Stimulated activated memory B cell treated with anti-CD40 and anti-IgM and Interleukin-4, amounts not matched to agents 10 μg/mL and 1 μg/mL and 100 μg/mL, for 72 hours (primary cell): ENCODE data around the gene ZEB1.

Source experiments
- ATAC-seq: fragments of 150-1000 bp; cut with Tn5 transposase; 2 replicates; pipeline ENCODE4 v1.10.0; 2021
- H3K27ac Mint-ChIP-seq: one replicate; pipeline ENCODE4 v1.8.0; 2022; ENCODE audit warnings: mild to moderate bottlenecking, mixed read lengths
- H3K27me3 Mint-ChIP-seq: one replicate; pipeline ENCODE4 v1.8.0; 2022; ENCODE audit warnings: mixed read lengths
- H3K36me3 Mint-ChIP-seq: one replicate; pipeline ENCODE4 v1.8.0; 2022; ENCODE audit warnings: mixed read lengths
- H3K4me1 Mint-ChIP-seq: one replicate; pipeline ENCODE4 v1.8.0; 2022; ENCODE audit warnings: mixed read lengths
- H3K4me3 Mint-ChIP-seq: one replicate; pipeline ENCODE4 v1.8.0; 2022; ENCODE audit warnings: mild to moderate bottlenecking, moderate library complexity, mixed read lengths
- H3K9me3 Mint-ChIP-seq: one replicate; pipeline ENCODE4 v1.8.0; 2022; ENCODE audit warnings: mixed read lengths

Gene ZEB1

DNA sequence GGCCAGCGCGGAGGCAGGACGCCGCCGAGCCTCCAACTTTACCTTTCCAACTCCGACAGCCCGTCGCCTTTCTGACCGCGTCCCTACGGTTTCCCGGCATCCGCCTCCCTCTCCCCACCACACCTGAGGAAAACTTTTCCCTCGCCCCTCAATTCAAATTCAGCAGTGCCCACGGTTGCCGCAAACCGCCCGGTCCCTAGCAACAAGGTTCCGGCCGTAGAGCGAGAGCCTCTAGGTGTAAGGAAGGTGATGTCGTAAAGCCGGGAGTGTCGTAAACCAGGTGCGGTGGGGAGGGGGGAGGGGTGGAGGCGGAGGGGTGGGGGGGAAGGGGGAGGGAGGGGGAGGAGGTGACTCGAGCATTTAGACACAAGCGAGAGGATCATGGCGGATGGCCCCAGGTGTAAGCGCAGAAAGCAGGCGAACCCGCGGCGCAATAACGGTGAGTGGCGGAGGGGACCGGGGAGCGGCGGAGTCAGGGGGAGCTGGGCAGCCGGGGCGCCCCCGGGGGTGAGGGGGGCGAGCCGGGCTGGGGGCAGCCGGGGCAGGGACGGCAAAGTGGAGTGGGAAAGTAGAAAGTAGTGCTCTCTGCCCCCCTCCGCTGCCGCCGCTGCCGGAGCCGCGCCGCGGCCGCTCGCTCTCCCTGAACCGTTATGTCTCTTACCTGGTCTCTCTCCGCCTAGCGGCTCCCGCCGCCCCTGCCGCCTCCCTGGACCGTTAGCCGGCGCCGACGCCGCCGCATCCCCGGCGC lies at the start of gene ZEB1:
Gene ZEB1 (plus strand): TSS at position 363 of the 748 bp plus-strand sequence. CDS start 19 bp downstream, at position 382.
- peak within 1 kb of the TSS; percentile 94 for H3K27ac Mint-ChIP-seq
- H3K27me3 Mint-ChIP-seq, result no peaks in the 10 kb centered on the region
- peak; percentile 85 for ATAC-seq
- H3K4me3 Mint-ChIP-seq, result peak within 1 kb of the TSS; percentile 93
- H3K9me3 Mint-ChIP-seq, result no peaks in the 10 kb centered on the region
- H3K36me3 Mint-ChIP-seq, result peaks cover 14% of the 10 kb centered on the region
- H3K4me1 Mint-ChIP-seq, result peaks cover 43% of the 10 kb centered on the region

DNA sequence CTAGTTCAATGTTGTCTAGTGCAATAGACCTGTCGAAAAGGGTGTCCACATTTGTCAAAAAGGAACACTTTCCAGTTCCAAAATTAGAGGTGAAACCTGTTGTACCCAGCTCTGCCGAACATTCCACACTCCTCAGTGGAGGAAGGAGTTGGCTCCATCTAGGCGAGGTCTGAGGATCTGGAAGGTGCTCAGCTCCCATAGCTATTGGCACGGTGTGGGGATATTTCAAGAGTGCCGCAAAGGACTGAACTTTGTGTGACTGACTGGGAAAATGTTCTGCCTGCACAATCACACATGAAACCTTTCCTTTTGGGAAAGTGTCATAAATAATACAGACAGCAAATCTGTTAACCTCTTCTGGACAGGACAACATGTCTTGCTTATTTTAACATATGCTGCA lies 48.1 kb upstream of the ZEB1 start:
- Mint-ChIP-seq H3K36me3 (no peaks in the 10 kb centered on the region), H3K27ac (no peak overlapping the region), H3K4me1 (no peaks in the 10 kb centered on the region), H3K27me3 (no peaks in the 10 kb centered on the region), H3K4me3 (no peak overlapping the region), H3K9me3 (no peaks in the 10 kb centered on the region)
- ATAC-seq, result no peak

DNA sequence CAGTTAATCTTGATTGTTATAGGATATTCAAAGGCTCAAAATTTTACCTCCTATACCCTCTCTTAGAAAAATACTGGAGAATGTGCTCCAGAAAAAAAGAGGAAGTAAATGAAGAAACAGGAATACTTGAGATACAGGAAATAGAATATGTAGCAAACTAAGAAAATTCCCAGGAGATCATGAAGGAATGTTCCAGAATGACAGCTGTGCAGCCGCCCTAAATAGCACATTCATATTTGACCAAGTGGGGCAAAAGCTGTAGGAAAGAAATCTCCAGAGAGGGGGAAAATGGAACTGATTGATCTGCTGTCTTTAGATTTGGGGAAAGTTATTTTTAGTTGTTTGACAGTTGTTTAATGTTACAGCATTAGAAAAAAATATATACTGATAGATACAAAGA lies 46.2 kb upstream of the ZEB1 start:
- Mint-ChIP-seq H3K27ac (no peak overlapping the region), H3K36me3 (no peaks in the 10 kb centered on the region), H3K27me3 (no peaks in the 10 kb centered on the region), H3K9me3 (no peaks in the 10 kb centered on the region), H3K4me1 (no peaks in the 10 kb centered on the region), H3K4me3 (no peak overlapping the region)
- ATAC-seq, result no peak

DNA sequence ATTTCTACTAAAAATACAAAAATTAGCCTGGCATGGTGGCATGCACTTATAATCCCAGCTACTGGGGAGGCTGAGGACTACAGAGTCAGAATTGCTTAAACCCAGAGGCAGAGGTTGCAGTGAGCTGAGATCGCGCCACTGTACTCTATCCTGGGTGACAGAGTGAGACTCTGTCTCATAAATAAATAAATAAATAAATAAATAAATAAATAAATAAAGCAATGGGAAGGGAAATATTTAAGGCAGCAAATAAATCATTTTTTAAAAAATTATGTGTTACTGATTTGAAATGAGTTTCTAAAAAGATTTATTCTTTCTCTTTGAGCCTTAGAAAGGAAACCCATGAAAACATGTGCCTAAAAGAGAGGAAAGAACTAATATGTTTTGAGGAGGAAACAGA lies 45.2 kb upstream of the ZEB1 start:
- Mint-ChIP-seq H3K27ac (no peak overlapping the region), H3K9me3 (no peaks in the 10 kb centered on the region), H3K4me1 (no peaks in the 10 kb centered on the region), H3K27me3 (no peaks in the 10 kb centered on the region), H3K4me3 (no peak overlapping the region), H3K36me3 (no peaks in the 10 kb centered on the region)
- ATAC-seq, result no peak

DNA sequence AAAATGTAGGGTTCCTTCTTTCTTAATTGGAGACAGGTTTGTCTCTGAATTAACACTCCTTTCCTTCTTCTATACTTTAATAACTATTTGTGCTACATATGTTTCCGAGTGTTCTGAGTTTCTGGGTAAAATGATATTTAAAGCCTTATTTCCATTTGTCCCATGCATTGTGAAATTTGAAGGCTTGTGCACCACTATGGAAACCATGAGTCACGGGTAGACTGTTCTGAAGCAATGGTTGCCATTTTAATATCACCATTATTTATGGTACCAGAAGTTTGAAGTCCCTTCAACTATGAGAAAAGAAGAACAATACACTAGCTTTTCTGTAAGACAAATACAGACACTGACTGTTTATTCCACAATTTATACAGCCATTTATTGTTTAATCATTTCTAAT lies 44.7 kb upstream of the ZEB1 start:
- Mint-ChIP-seq H3K27me3 (no peaks in the 10 kb centered on the region), H3K36me3 (no peaks in the 10 kb centered on the region), H3K4me3 (no peak overlapping the region), H3K9me3 (no peaks in the 10 kb centered on the region), H3K4me1 (no peaks in the 10 kb centered on the region), H3K27ac (no peak overlapping the region)
- ATAC-seq, result no peak

DNA sequence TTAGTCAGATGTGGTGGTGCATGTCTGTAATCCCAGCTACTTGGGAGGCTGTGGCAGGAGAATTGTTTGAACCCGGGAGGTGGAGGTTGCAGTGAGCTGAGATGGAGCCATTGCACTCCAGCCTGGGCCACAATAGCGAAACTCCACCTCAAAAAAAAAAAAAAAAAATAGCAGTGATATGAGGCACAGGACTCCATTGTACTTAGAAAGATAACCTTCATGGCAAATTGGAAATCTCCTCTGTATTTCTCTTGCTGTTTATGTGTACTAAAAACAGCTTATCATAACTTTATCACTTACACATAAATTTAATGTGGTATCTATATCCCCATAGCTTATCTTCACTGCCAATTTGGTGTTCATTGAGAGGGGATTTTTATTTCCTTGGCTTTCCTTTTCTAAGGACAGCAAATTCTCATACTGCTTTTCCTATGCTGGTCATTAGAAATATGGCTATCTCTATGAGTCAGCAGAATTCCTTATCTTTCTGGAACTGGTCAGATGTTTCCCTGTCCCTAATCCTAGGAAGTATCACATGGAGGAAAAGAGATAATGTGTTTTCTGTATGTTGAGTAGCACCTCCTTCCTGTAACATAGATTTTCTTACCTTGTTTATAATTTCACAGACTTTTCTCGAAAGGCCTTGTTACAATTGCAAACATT lies 40.6 kb upstream of the ZEB1 start:
- H3K9me3 Mint-ChIP-seq, result peaks cover 7% of the 10 kb centered on the region
- H3K36me3 Mint-ChIP-seq, result peaks cover 14% of the 10 kb centered on the region
- no peaks in the 10 kb centered on the region for H3K4me1 Mint-ChIP-seq
- no peak for ATAC-seq
- H3K4me3 Mint-ChIP-seq, result no peak overlapping the region
- no peak overlapping the region for H3K27ac Mint-ChIP-seq
- H3K27me3 Mint-ChIP-seq, result peaks cover 11% of the 10 kb centered on the region

DNA sequence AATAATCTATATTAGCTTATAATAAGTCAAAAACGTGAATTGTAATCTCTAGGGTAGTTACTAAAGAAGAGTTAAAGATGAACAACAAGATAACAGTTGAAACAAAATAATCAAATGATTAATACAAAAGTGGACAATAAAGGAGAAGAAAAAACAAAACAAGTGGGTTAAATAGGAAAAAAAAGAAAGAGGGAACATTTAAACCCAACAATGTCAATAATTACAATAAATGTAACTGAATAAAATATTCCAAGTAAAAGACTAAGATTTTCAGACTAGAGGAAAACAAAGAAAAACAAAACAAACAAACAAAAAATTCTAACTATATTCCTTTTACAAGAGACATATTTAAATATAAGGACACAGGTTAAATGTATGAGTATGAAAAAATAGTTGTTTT lies 38.0 kb upstream of the ZEB1 start:
- Mint-ChIP-seq H3K27ac (no peak overlapping the region), H3K4me3 (no peak overlapping the region), H3K36me3 (peaks cover 14% of the 10 kb centered on the region), H3K27me3 (peaks cover 11% of the 10 kb centered on the region), H3K9me3 (peaks cover 7% of the 10 kb centered on the region), H3K4me1 (no peaks in the 10 kb centered on the region)
- ATAC-seq, result no peak

DNA sequence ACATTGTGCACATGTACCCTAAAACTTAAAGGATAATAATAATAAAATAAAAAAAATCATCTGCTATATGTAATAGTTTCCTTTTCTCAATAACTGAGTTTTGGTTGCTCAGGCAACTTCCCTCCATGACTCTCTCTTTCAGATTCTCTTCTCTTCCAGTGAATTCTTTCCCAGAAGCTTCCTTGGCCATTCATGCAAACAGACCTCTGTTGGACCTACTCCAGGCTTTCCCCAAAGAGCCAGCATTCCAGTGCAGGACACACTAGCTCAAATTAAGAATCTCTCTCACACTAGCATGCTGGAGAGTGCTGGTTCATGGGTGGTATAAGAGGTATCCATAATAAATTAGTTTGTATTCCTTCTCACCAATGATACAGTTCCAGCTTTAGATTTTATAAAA lies 31.0 kb upstream of the ZEB1 start:
- no peak overlapping the region for H3K4me3 Mint-ChIP-seq
- H3K4me1 Mint-ChIP-seq, result no peaks in the 10 kb centered on the region
- ATAC-seq, result no peak
- H3K27me3 Mint-ChIP-seq, result no peaks in the 10 kb centered on the region
- H3K27ac Mint-ChIP-seq, result no peak overlapping the region
- H3K36me3 Mint-ChIP-seq, result peaks cover 5% of the 10 kb centered on the region
- H3K9me3 Mint-ChIP-seq, result no peaks in the 10 kb centered on the region

DNA sequence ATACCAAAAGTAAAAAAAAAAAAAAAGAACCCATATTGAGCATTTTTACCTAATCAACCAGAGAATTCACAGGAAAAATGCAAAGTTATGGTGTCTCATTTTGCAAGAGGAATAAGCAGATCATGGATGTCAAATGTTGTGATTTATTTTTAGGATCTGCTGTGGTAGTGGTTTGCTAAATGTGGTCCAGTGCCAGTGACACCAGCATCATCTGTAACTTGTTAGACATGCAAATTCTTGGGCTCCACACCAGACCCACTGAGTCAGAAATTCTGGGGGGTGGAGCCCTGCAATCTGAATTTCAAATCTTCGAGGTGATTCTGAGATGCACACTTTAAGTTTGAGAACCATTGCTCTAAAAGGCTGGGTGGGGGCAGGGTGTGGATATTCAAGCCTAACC lies 30.1 kb upstream of the ZEB1 start:
- Mint-ChIP-seq H3K4me1 (no peaks in the 10 kb centered on the region), H3K9me3 (no peaks in the 10 kb centered on the region), H3K4me3 (no peak overlapping the region), H3K27ac (no peak overlapping the region), H3K27me3 (no peaks in the 10 kb centered on the region), H3K36me3 (peaks cover 5% of the 10 kb centered on the region)
- ATAC-seq, result no peak

DNA sequence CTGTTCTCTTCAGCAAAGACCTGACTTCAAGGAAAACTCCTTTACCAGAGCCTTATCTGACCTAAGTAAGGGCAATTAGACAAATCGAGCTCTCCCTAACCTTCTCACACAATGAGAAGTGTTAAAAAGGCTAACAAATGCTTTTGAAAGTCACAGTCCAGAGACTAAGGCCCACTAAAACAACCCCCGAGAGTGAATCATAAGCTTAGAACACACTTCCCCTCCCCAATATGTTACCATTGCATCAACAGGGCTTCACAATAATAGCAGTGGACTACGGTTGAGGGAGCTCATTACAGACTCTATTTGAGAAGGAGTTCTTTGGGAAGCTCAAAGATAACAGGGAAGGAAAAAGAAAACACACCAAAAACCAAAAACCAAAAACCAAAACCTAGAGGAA lies 28.6 kb upstream of the ZEB1 start:
- peaks cover 5% of the 10 kb centered on the region for H3K36me3 Mint-ChIP-seq
- no peak overlapping the region for H3K27ac Mint-ChIP-seq
- no peaks in the 10 kb centered on the region for H3K9me3 Mint-ChIP-seq
- H3K4me1 Mint-ChIP-seq, result no peaks in the 10 kb centered on the region
- no peak for ATAC-seq
- H3K4me3 Mint-ChIP-seq, result no peak overlapping the region
- no peaks in the 10 kb centered on the region for H3K27me3 Mint-ChIP-seq

DNA sequence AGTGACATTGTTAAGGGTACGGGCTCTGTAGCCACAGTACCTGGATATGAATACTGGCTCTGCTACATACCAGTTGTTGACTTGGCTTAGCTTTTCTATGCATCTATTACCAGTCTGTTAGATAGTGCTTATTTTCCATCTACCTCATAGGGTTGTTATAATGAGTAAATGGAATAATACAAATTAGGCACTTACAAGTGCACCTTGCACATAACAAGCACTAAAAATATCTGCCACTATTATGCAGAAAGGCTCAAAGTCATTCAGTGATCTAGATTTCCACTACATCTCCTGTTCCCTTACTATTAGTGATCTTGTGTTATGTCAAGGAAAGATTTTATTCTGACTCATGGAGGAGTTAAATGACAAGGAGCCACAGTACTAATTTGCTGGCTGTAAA lies 27.9 kb upstream of the ZEB1 start:
- Mint-ChIP-seq H3K27me3 (no peaks in the 10 kb centered on the region), H3K9me3 (no peaks in the 10 kb centered on the region), H3K4me1 (no peaks in the 10 kb centered on the region), H3K4me3 (no peak overlapping the region), H3K36me3 (peaks cover 5% of the 10 kb centered on the region), H3K27ac (no peak overlapping the region)
- no peak for ATAC-seq

DNA sequence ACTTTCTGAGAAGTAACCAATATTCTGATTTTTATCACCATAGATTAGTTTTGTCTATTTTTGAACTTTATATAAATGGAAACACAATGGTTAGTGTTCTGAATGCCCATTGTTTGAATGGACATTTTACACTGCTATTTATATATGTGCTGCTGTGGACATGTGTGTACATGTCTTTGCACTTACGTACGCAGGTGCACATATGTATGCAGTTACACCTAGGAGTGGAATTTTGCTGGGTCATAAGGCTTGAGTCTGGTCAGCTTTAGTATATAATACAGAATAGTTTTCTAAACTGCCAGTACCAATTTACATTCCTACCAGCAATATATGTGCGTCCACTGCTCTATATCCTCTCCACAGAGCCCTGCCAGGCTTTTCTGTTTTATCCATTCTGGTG lies 24.5 kb upstream of the ZEB1 start:
- no peak for ATAC-seq
- Mint-ChIP-seq H3K27me3 (no peaks in the 10 kb centered on the region), H3K27ac (no peak overlapping the region), H3K4me1 (no peaks in the 10 kb centered on the region), H3K9me3 (no peaks in the 10 kb centered on the region), H3K4me3 (no peak overlapping the region), H3K36me3 (no peaks in the 10 kb centered on the region)

DNA sequence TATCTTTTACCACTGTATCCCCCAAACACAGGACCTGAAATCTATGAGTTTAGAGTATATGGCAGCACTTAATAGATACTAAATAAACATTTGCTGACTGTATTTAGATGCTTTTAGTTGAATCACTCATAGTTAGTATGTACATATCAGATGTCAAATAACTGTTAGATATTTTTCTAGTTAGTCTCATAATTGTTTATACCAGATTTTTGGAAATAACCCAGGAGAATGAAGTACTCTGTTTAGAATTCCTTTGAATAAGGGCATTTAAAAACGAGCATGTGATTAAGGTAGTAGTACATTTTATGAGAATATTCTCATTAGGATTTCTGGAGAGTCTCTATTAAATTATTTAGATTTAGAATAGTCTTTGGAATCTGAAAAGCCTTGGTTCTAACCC lies 22.3 kb upstream of the ZEB1 start:
- H3K9me3 Mint-ChIP-seq, result no peaks in the 10 kb centered on the region
- no peaks in the 10 kb centered on the region for H3K27me3 Mint-ChIP-seq
- no peak overlapping the region for H3K27ac Mint-ChIP-seq
- H3K36me3 Mint-ChIP-seq, result no peaks in the 10 kb centered on the region
- no peaks in the 10 kb centered on the region for H3K4me1 Mint-ChIP-seq
- ATAC-seq, result no peak
- H3K4me3 Mint-ChIP-seq, result no peak overlapping the region

DNA sequence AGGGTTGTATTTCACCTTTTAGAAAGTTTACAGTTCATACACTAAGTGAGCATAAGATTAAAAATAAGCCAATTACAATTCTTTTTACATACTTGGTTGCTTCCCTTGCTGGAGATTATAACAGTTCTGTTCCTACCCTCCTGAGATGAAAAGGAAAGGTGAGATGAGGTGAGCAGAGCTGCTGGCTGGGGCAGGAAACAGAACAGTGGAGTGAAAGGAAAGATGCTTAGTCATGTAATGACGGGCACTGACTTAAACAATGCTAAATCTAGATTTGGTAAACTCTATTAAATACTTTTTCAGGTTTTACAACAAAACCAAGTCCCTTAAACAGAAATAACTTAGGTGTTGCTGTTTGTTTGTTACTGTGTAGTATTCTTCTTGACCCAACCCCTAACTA lies 19.9 kb upstream of the ZEB1 start:
- ATAC-seq, result no peak
- H3K4me1 Mint-ChIP-seq, result no peaks in the 10 kb centered on the region
- H3K4me3 Mint-ChIP-seq, result no peak overlapping the region
- H3K36me3 Mint-ChIP-seq, result no peaks in the 10 kb centered on the region
- no peaks in the 10 kb centered on the region for H3K27me3 Mint-ChIP-seq
- H3K27ac Mint-ChIP-seq, result no peak overlapping the region
- no peaks in the 10 kb centered on the region for H3K9me3 Mint-ChIP-seq

DNA sequence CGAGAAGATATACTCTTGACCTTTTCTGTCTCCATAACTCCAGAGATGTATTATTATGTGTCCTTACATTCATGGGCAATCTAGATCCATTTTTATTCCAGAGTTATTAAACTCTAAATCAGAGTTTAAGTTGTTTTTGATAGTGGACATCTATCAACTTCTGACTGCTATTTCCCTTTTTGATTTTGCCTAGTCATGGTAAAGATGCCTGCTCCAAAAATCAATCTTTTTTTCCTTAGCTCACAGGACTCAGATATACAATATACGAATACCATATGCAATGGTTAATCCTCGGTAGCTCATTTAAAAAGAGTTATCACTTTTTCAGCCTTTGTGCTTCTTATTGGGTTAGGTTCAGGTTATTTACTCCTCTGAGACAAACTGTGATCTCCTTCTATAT lies 15.8 kb upstream of the ZEB1 start:
- Mint-ChIP-seq H3K27me3 (no peaks in the 10 kb centered on the region), H3K4me1 (no peaks in the 10 kb centered on the region), H3K9me3 (no peaks in the 10 kb centered on the region), H3K27ac (no peak overlapping the region), H3K36me3 (no peaks in the 10 kb centered on the region), H3K4me3 (no peak overlapping the region)
- no peak for ATAC-seq

DNA sequence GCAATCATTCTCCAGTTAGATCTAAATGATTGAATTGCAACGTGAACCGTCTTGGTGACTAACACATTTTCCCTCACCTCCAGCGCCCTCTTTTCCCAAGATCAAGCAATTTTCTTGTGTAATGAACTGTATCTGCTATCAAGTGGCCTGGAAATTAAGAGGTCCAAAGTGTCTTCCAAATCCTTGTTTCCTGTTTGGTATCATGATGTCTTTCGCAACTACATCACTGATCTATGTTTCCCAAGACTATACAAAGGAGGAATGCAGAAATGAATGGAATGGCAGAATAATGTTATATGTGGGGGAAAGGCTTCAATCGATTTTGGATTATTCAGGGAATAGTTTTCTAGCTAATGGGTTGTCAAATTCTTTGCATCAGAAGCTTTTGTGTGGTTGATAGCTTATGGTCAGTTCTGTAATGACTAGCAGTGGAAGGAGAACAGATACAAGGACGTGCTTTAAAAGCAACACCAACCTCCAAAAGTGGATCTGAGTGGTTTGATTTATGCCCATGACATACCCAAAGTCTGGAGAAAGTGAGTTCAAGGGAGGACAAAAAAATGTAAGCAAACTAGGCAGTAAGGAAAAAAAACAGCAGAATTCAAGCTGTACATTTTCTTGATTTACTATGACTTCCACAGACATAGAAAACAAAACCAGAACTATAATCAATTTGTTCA lies 14.6 kb upstream of the ZEB1 start:
- no peaks in the 10 kb centered on the region for H3K27me3 Mint-ChIP-seq
- H3K9me3 Mint-ChIP-seq, result no peaks in the 10 kb centered on the region
- H3K36me3 Mint-ChIP-seq, result peaks cover 5% of the 10 kb centered on the region
- H3K4me3 Mint-ChIP-seq, result no peak overlapping the region
- no peak overlapping the region for H3K27ac Mint-ChIP-seq
- no peak for ATAC-seq
- no peaks in the 10 kb centered on the region for H3K4me1 Mint-ChIP-seq
